GM12878 (cell line): ENCODE measurements around the gene DDX39A. TPM values are rescaled to one million over a fixed set of nuclear protein-coding genes. Genes with fewer than 3 reads are reported as not detected.

ENCODE experiments used
- ATAC-seq: fragments of 200-7000 bp; cut with Tn5 transposase; 3 replicates; pipeline ENCODE4 v1.9.1; 2020; ENCODE audit warnings: mild to moderate bottlenecking, moderate library complexity
- BruUV-seq: library from RNA; stranded (reverse); fragments of 400-500 nt; replicated peaks from 2 replicates; lab custom pipeline; 2021; lab: Mats Ljungman, UMichigan
- CTCF ChIA-PET: fragments of 300-600 bp; sonication (Branson Sonifier 250); formaldehyde crosslinking; extraction: SDS; loops from one replicate; lab custom pipeline; 2021; ENCODE audit warnings: inconsistent platforms; lab: Yijun Ruan, JAX
- POLR2A ChIA-PET: fragments of 350-600 bp; formaldehyde crosslinking; extraction: SDS; loops from one replicate; lab custom pipeline; 2021; ENCODE audit warnings: inconsistent platforms; lab: Charles Lee
- RAD21 ChIA-PET: fragments of 300-600 bp; sonication (Branson Sonifier 250); formaldehyde crosslinking; loops from one replicate; lab custom pipeline; 2023; ENCODE audit warnings: antibody characterized with exemption; ENCODE audit not compliant: unreplicated experiment; lab: Charles Lee
- SMC1A ChIA-PET: fragments of 300-600 bp; sonication (Branson Sonifier 250); formaldehyde crosslinking; loops from one replicate; lab custom pipeline; 2023; ENCODE audit not compliant: unreplicated experiment, uncharacterized antibody; lab: Charles Lee
- DNase-seq: peaks from one replicate; pipeline ENCODE4 v3.0.0-alpha.2; 2011; ENCODE audit warnings: low read depth, low spot score
- FAIRE-seq: peaks from 3 replicates; lab custom pipeline; 2011; peaks lifted over from hg19 to GRCh38; lab: Jason Lieb, UNC
- H2AFZ ChIP-seq: 2 replicates; pipeline ENCODE4 v1.6.0; 2011; ENCODE audit warnings: low read depth, low read length, control low read depth; ENCODE audit not compliant: control insufficient read depth
- H3K27ac ChIP-seq: 2 replicates; pipeline ENCODE4 v1.5.1; 2011; ENCODE audit warnings: control low read depth; ENCODE audit not compliant: control insufficient read depth, insufficient read depth
- H3K27me3 ChIP-seq, 2 experiments: replicated peaks in 1 of 2; 2 replicates each; pipeline versions ENCODE4 v1.6.0 to v1.6.1; 2011; ENCODE audit warnings: low read length in 1 of 2; ENCODE audit not compliant: control insufficient read depth in 2 of 2, insufficient read depth in 2 of 2
- H3K36me3 ChIP-seq, 2 experiments: 2 replicates each; pipeline ENCODE4 v1.5.1; 2011; ENCODE audit warnings: low read length in 1 of 2; ENCODE audit not compliant: control insufficient read depth in 2 of 2, insufficient read depth in 2 of 2
- H3K4me1 ChIP-seq: 2 replicates; pipeline ENCODE4 v1.6.1; 2011; ENCODE audit warnings: mild to moderate bottlenecking, low read length, moderate library complexity, mixed read lengths; ENCODE audit not compliant: control insufficient read depth, insufficient read depth
- H3K4me2 ChIP-seq: 2 replicates; pipeline ENCODE4 v1.6.0; 2011; ENCODE audit warnings: control low read depth; ENCODE audit not compliant: control insufficient read depth, insufficient read depth
- H3K4me3 ChIP-seq: fragments of 200-600 bp; sonication (generic); 2 replicates; pipeline ENCODE4 v1.5.1; 2016
- H3K79me2 ChIP-seq: 2 replicates; pipeline ENCODE4 v1.6.0; 2011; ENCODE audit warnings: low read length; ENCODE audit not compliant: control insufficient read depth, insufficient read depth
- H3K9ac ChIP-seq: 2 replicates; pipeline ENCODE4 v1.8.0; 2011; ENCODE audit warnings: low read length, control low read depth, mixed read lengths; ENCODE audit not compliant: control insufficient read depth, insufficient read depth
- H3K9me3 ChIP-seq: replicated peaks from 3 replicates; pipeline ENCODE4 v1.5.1; 2011; ENCODE audit warnings: mild to moderate bottlenecking, low read length; ENCODE audit not compliant: control insufficient read depth, insufficient read depth
- H4K20me1 ChIP-seq: 2 replicates; pipeline ENCODE4 v1.6.0; 2011; ENCODE audit not compliant: control insufficient read depth, insufficient read depth
- CHD2 ChIP-seq: IDR thresholded peaks from 2 replicates; pipeline ENCODE4 v1.6.1; 2011; ENCODE audit warnings: low read depth, low read length, improper control_type of control experiment, borderline replicate concordance
- EED ChIP-seq: sonication (generic); IDR thresholded peaks from 2 replicates; pipeline ENCODE4 v1.6.1; 2016; ENCODE audit warnings: antibody characterized with exemption, low read depth
- HDGF ChIP-seq: fragments of 450-650 bp; IDR thresholded peaks from 2 replicates; pipeline ENCODE4 v1.6.1; 2016; ENCODE audit warnings: antibody characterized with exemption
- IKZF1 ChIP-seq: fragments of 450-650 bp; conservative IDR thresholded peaks from 2 replicates; pipeline ENCODE4 v1.6.1; 2017; ENCODE audit warnings: antibody characterized with exemption, mild to moderate bottlenecking
- MYC ChIP-seq: IDR thresholded peaks from 2 replicates; pipeline ENCODE4 v1.6.1; 2011; ENCODE audit warnings: mild to moderate bottlenecking, low read length, moderate library complexity, inconsistent platforms; ENCODE audit not compliant: insufficient read depth, insufficient replicate concordance, insufficient read length, severe bottlenecking
- NBN ChIP-seq: fragments of 450-650 bp; IDR thresholded peaks from 2 replicates; pipeline ENCODE4 v1.6.1; 2016
- PAX8 ChIP-seq: fragments of 450-650 bp; IDR thresholded peaks from 2 replicates; pipeline ENCODE4 v1.6.1; 2017; ENCODE audit warnings: mild to moderate bottlenecking, moderate library complexity
- PBX3 ChIP-seq: IDR thresholded peaks from 2 replicates; pipeline ENCODE4 v1.6.1; 2011; ENCODE audit warnings: mild to moderate bottlenecking, low read depth, low read length, moderate library complexity; ENCODE audit not compliant: insufficient replicate concordance
- PKNOX1 ChIP-seq: fragments of 450-650 bp; IDR thresholded peaks from 2 replicates; pipeline ENCODE4 v1.6.1; 2016; ENCODE audit warnings: mild to moderate bottlenecking
- POLR2AphosphoS2 ChIP-seq: IDR thresholded peaks from 2 replicates; pipeline ENCODE4 v1.6.1; 2011; ENCODE audit warnings: low read depth, mild to moderate bottlenecking, low read length, improper control_type of control experiment, moderate library complexity
- SIN3A ChIP-seq: IDR thresholded peaks from 2 replicates; pipeline ENCODE4 v1.6.1; 2012; ENCODE audit warnings: low read depth, low read length, improper control_type of control experiment
- TAF1 ChIP-seq: IDR thresholded peaks from 2 replicates; pipeline ENCODE4 v1.6.1; 2011; ENCODE audit warnings: mild to moderate bottlenecking, low read depth, low read length, borderline replicate concordance
- USF2 ChIP-seq: IDR thresholded peaks from 2 replicates; pipeline ENCODE4 v1.6.1; 2011; ENCODE audit warnings: low read depth, low read length, improper control_type of control experiment, borderline replicate concordance
- ZNF687 ChIP-seq: fragments of 450-650 bp; IDR thresholded peaks from 2 replicates; pipeline ENCODE4 v1.6.1; 2017; ENCODE audit warnings: mild to moderate bottlenecking, moderate library complexity
- WGBS: methylation state at CpG from one replicate; pipeline ENCODE4 v1.1.6; 2016; ENCODE audit warnings: low lambda C conversion rate; ENCODE audit not compliant: insufficient replicate concordance, insufficient coverage; ENCODE audit errors: missing lambda C conversion rate; 5-methylcytosine and 5-hydroxymethylcytosine counted together
- in situ Hi-C: fragments of 300-500 bp; cut with MboI; formaldehyde crosslinking; loops from 9 replicates; pipeline ENCODE4 v1.14.3; 2018; ENCODE audit warnings: mixed read lengths
- intact Hi-C: fragments of 100-400 bp; cut with micrococcal nuclease; formaldehyde crosslinking; loops from one replicate; pipeline ENCODE4 v1.14.2; 2022; ENCODE audit not compliant: unreplicated experiment
- polyA plus RNA-seq, 11 experiments: library from polyadenylated mRNA; depleted of rRNA in 4 of 11; unstranded in 6 of 11; stranded (reverse) in 5 of 11; fragments of >200 nt; fragmentation: Nextera tagmentation in 4 of 11; fragmentation: Illumina TruSeq in 1 of 11; extraction: Ambion mirVana in 4 of 11; extraction: Trizol in 1 of 11; gene quantifications; 1 replicate in 1 of 11; 2 replicates in 10 of 11; pipeline versions ENCODE4 v1.2.1 to v1.2.3, GENCODE V29; 2011 to 2016; ENCODE audit warnings: inconsistent platforms in 2 of 11, missing spikeins in 2 of 11, low read depth in 1 of 11
- total RNA-seq, 4 experiments: library from RNA; depleted of rRNA in 3 of 4; stranded (reverse); fragments of >200 nt in 3 of 4; fragmentation: Illumina TruSeq in 1 of 4; extraction: Trizol in 1 of 4; gene quantifications; 2 replicates each; pipeline versions ENCODE4 v1.2.1 to v1.2.3, GENCODE V29; 2013 to 2021

The DDX39A gene
- total and polyA plus RNA-seq, 10 of the 15 experiments (the other 5 are each of a cell fraction or from before 2014, with no cell fraction given) = 113 to 378 (median 224) TPM

GRCh38 chr19:14377883-14378328 lies 41.2 kb downstream of the DDX39A start:
- H2AFZ ChIP-seq = peak overlapping the region; percentile 58

More at GRCh38 chr19:14377883-14378328, 41.2 kb downstream of the DDX39A start:
- peak overlapping the region; percentile 66 for H3K4me3 ChIP-seq
- peak; percentile 85 for FAIRE-seq
- POLR2A ChIA-PET = interaction anchor here (0.6 to 9.6 kb wide), 3 partner anchors 10 to 799 kb away, joined by 3 to 331 read pairs (median 3); no protein-coding TSS in a partner anchor
- H3K4me1 ChIP-seq = peaks cover 31% of the 10 kb centered on the region
- H4K20me1 ChIP-seq = no peaks in the 10 kb centered on the region
- peak overlapping the region; percentile 67 for H3K4me2 ChIP-seq
- ATAC-seq = peak; percentile 14
- H3K79me2 ChIP-seq = peaks cover 24% of the 10 kb centered on the region
- BruUV-seq = no TSS peak
- no peaks in the 10 kb centered on the region for H3K9me3 ChIP-seq
- no peak for DNase-seq
- TF ChIP-seq PBX3 (peak; percentile 68), PKNOX1 (peak; percentile 76), HDGF (peak; percentile 66; the same call in 1 of the 2 replicates), MYC (no peak), POLR2AphosphoS2 (no peak), ZNF687 (no peak), SIN3A (no peak), TAF1 (no peak), EED (no peak), IKZF1 (no peak), PAX8 (no peak), NBN (0 out of 2 replicates have a peak, but pooled peaks have one; percentile 26), USF2 (no peak), CHD2 (no peak)
- H3K27ac ChIP-seq = peak overlapping the region; percentile 29; the same call in 1 of the 2 replicates
- SMC1A ChIA-PET = interaction anchor here (11.2 kb wide), 1 partner anchor 15 kb away, joined by 297 read pairs; no protein-coding TSS in a partner anchor
- H3K36me3 ChIP-seq = no peaks in the 10 kb centered on the region
- intact Hi-C loops = no loop called here
- CTCF ChIA-PET = interaction anchor here (1.1 to 1.7 kb wide), 2 partner anchors 14 to 16 kb away, joined by 3 to 5 read pairs; no protein-coding TSS in a partner anchor
- RAD21 ChIA-PET = interaction anchor here (9.3 kb wide), 1 partner anchor 11 kb away, joined by 270 read pairs; no protein-coding TSS in a partner anchor
- in situ Hi-C loops = loop anchor here (10.0 kb wide), 1 partner anchor 1223 kb away; the partner anchor contains the start of genes IER2 and STX10
- H3K9ac ChIP-seq = peak overlapping the region; percentile 5; the same call in 1 of the 2 replicates
- H3K27me3 ChIP-seq = no peaks in the 10 kb centered on the region
- 0% methylated on average over 13 of the region's 13 CpGs for WGBS
